Kidney glomerular epithelial cell (primary cell): ENCODE data around the gene ZDBF2.
"Not testable (repeated sequence)": the region's sequence is repeated elsewhere in the genome, so short reads cannot be mapped to it uniquely, and the experiment has no call there.

Experiments used
- DNase-seq: peaks from one replicate; lab custom pipeline; 2025; lab: John Stamatoyannopoulos, UW

The ZDBF2 gene

DNA sequence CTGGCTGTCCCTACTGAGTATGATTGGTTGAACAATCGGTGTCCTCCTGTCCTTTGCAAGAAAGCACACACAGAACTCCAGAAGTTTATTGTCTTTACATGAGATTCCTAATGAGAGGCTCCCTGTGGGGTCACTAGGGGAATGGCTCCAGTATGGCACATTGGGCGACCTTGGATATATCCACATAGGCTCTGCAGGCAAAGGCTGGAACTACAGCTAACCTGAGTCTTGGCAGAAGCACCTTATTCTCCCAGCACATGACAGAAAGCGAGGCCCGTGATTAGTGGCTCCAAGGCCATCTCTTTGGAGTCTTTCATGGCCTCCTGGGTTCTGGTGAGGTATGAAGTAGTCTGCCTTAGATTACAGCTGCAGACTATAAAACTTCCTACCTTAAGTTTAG lies 49.0 kb downstream of the ZDBF2 start:
- DNase-seq, result no peak

DNA sequence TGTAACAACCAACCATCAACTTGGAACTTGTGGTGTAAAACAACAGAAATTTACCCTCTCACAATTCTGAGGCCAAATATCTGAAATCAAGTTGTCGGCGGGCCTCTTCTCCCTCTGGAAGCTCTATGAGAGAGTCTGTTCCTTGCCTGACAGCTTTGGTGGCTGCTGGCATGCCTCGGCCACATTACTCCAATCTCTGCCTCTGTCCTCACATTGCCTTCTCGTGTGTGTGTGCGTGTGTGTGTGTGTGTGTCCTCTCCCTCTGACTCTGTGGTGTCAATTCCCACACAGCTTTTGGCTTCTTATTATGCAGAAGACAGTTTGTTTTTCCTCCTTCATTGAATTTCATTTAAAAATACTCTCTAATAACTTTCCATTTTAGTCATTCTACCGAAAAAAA lies 50.4 kb downstream of the ZDBF2 start:
- no peak for DNase-seq

DNA sequence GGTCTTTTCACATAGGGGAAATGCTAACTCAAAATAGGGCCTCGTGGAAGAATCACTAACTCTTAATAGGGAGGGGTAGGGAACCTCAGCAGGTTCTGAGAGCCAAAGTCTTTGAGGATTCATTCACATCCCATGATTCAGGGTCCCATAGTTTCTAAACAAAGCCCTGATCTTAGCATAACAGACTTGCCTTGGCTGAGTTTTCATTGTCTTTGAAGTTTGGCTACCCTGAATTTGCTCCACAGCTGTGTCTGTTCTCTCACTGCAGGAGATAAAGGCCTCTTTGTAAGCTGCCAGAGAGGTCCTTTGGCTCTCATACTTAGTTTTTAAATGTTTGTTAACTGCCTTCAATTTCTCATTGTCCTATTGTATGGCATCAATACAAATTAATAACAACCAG lies 54.5 kb downstream of the ZDBF2 start:
- no peak for DNase-seq

DNA sequence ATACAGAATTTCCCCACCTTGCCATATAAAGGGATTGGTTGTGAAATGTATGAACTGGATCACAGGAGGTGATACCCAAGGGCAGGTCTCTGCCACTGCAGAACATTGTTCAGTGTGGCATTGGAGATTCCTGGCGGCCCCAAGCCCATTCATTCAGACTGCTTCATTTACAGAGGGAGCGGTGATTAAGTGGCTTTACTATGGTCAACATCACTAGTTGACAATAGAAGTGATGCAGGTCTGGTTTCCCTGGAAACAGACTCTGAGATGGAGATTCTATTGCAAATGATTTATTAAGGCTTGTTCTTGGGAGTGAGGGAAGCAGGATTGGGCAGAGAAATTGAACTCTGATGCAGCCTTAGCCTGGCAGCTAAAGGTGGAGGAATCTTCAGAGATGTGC lies 62.4 kb downstream of the ZDBF2 start:
- DNase-seq, result no peak

- DNase-seq, result no peak
These were observed 63.5 kb downstream of the ZDBF2 start for GRCh38 chr2:206337956-206338355.

DNA sequence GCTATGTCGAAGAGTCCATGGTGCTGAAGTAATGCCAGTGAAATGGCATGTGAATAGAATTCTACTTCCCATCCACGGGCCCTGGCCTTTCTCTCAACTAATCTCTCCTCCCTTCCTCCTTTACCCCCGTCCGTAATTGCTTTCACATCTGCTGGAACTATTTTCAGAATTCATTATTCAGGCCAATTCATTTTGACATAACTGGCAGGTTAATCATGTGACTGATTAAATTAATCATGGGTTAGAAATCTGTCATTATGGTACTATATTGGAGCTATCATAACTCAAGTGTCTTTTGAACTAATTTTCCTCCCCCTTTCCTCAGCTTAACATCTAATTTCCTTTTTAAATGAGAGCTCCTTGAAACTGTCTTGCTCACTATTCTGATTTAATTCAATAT lies 66.9 kb downstream of the ZDBF2 start:
- DNase-seq, result no peak

DNA sequence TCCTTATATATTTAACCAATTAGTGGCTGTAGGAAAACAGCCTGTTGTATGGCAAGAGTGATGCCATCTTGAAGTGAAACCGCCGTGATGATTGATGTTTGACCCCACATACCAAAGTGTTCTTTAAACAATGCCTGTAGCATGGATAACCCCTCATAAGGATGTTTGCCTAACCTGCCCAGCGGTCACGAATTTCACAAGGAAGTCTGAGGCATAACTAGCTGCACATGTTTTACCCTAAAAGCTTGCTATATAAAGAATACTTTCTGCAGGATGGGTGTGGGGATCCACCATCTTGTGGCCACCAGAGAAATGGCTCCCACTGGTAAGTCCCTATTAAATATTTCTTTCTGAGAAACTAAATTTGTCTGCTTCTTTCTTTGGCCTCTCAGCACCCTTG lies 68.7 kb downstream of the ZDBF2 start:
- no peak for DNase-seq

DNA sequence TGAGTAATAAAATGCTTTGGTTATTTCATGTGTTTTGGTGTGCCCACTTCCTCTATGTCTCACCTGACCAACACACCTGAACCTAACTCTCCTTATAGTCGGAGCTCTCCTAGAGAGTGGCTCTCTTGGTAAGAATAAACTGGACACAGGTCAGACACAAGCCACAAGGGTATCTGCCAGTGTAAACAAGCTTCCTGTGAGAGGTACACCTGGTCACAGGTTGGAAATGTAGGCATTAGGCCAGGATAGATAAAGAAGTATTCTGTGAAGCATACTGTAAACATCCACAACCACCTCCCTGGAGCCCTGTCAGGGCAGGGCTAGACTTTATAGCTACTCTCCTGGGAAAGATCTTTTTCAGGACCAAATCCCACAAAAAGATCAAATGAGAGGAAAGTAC lies 69.4 kb downstream of the ZDBF2 start:
- no peak for DNase-seq

DNA sequence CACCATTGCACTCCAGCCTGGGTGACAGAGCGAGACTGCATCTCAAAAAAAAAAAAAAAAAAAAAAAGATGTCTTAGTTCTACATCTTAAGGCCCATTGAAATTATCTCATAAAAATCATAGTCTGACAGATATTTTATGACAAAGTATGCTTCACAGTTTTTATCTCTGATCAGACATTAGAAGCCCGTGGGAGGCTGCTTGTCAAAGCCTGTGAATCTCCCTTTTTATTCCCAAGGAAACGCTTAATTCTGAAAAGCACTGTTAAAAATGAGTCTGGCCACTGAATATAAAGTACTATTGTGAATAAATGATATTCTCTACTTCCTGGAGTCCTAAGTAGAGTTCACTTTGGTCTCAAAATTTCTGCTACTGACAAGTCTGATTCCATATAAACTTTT lies 71.1 kb downstream of the ZDBF2 start:
- DNase-seq, result no peak

DNA sequence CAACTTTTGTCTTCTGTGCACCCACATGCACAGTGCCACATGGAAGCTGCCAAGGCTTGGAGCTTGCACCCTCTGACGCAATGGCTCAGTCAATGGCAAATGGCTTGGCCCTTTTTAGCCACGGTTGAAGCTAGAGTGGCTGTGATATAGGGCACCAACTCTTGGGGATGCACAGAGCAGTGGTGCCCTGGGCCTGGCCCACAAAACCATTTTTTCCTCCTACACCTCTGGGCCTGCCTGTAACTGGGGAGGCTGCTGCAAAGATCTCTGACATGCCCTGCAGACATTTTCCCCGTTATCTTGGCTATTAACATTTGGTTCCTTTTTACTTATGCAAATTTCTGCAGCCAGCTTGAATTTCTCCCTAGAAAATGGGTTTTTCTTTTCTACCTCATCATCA lies 74.9 kb downstream of the ZDBF2 start:
- no peak for DNase-seq

- DNase-seq, result no peak
These were observed 78.1 kb downstream of the ZDBF2 start for GRCh38 chr2:206352571-206352970.

DNA sequence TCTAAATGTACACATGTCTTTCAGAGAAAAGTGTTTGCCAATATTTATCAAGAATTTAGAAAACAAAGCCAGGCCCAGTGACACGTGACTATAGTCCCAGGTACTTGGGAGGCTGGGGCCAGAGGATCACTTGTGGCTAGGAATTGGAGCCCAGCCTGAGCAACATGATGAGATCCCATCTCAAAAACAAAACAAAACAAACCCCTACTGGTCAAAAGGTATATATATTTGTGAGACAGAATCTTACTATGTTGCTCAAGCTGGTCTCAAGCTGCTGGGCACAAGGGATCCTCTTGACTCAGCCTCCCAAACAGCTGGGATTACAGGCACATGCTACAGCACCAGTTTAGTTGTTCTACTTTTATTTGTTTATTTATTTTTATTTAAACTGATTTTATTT lies 79.2 kb downstream of the ZDBF2 start:
- DNase-seq, result no peak

DNA sequence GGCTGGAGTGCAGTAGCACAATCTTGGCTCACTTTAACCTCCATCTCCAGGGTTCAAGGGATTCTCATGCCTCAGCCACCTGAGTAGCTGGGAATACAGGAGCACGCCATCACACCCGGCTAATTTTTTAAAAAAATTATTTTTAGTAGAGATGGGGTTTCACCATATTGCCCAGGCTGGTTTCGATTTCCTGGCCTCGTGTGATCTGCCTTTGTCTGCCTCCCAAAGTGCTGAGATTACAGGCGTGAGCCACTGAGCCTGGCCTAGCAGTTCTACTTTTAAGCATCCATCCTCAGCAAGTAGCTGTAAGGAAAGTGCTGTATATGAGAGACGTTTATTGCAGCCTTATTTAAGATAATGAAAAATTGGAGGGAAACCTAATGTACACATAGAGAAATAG lies 79.7 kb downstream of the ZDBF2 start:
- no peak for DNase-seq

DNA sequence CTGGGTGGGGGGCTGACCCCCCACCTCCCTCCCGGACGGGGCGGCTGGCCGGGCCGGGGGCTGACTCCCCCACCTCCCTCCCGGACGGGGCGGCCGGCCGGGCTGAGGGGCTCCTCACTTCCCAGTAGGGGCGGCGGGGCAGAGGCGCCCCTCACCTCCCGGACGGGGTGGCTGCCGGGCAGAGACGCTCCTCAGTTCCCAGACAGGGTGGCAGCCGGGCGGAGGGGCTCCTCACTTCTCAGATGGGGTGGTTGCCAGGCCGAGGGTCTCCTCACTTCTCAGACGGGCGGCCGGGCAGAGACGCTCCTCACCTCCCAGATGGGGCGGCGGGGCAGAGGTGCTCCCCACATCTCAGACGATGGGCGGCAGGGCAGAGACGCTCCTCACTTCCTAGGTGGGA lies 82.4 kb downstream of the ZDBF2 start:
- DNase-seq, result not testable (repeated sequence)

- not testable (repeated sequence) for DNase-seq
These were observed 86.4 kb downstream of the ZDBF2 start for GRCh38 chr2:206360840-206361239.

DNA sequence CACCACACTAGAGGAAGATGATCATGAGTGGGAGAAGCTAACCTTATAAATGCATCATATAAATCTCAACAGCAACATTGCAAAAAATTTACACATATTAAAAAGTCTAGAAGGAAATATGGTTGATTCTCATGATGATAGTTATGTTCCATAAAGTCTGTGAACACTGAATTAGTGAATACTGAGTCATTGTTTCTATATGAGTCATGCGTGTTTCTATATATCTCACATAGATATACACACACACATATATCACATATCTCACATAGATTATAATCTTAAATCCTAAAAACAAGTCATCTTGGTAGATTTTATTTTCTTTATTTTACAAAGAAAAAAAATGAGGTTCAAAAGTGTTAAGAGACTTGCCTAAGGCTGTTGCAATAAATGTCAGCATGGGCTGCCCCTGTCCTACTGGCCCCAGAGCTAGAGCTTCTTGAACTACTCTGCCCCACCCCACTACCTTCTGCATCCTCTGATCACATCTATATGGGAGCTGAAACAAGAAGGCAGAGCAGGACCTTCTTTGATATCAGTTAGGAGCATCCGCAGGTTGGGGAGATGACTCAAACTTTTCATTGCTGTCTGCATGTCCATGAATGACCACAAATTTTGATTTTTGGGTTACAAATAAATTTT lies 87.1 kb downstream of the ZDBF2 start:
- no peak for DNase-seq
